ENCODE data around the gene CCDC194. TPM values are rescaled to one million over a fixed set of nuclear protein-coding genes. Genes with fewer than 3 reads are reported as not detected.
"Not testable (repeated sequence)": the region's sequence is repeated elsewhere in the genome, so short reads cannot be mapped to it uniquely, and the experiment has no call there.

The CCDC194 gene
- total and polyA plus RNA-seq, 2 donors, result 0.28 to 0.55 TPM

- peaks cover 12 to 27% of the 10 kb centered on the region in 2 donors for H3K27me3 ChIP-seq (ENCODE audit: control insufficient read depth in 2 of 2, insufficient read depth in 1 of 2, low read length in 1 of 2)
- DNase-seq (ENCODE audit: low read depth in 6 of 9, low spot score in 9 of 9), result peak in 3 of 9 donors; percentile 53 to 68 (median 68)
Observed at GRCh38 chr19:17385878-17386611, 8.0 kb downstream of the CCDC194 start.

DNA sequence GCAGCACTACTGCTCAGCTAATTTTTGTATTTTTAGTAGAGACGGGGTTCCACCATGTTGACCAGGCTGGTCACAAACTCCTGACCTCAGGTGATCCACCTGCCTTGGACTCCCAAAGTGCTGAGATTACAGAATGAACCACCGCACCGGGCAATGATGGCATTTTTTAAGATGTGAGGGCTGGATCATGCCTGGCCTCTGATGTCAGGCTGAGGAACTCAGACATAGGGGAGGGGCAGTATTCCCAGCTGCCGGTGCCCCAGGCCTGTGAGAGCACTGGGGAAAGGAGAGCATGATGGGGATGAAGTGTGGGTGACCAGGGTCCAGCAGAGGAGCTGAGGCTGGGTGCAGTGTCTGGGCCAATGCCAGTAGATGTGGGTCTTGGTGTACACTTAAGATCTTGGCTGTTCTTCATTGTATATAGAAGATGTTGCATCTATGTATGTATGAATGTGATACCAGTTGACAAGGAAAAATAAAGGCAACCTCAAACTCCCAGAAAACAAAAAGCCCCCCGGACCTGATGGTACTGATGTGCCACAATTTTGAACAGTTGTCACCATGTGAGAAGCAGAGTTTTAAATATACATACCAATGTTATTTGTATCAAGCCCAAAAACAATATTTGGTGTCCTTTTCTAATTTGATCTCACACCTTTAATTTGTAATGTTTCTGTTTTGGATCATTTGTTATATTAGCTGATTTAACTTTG, 13.4 kb downstream of the CCDC194 start:
- Histone ChIP-seq H3K36me3 (ENCODE audit: control insufficient read depth in 2 of 2, insufficient read depth in 2 of 2, low read length in 1 of 2) (no peaks in the 10 kb centered on the region), H3K4me1 (ENCODE audit: control insufficient read depth in 2 of 2, insufficient read depth in 2 of 2, low read length in 2 of 2) (peaks cover 4 to 36% of the 10 kb centered on the region in 2 donors), H3K9me3 (ENCODE audit: control insufficient read depth in 2 of 2, insufficient read depth in 1 of 2, low read length in 1 of 2) (peaks cover 0 to 3% of the 10 kb centered on the region in 2 donors), H3K27me3 (ENCODE audit: control insufficient read depth in 2 of 2, insufficient read depth in 1 of 2, low read length in 1 of 2) (peaks cover 2 to 12% of the 10 kb centered on the region in 2 donors), H3K4me3 (ENCODE audit: low read length in 2 of 2) (no peak overlapping the region), H3K27ac (ENCODE audit: low read depth in 1 of 2, low read length in 1 of 2) (no peak overlapping the region)
- WGBS, result 98% methylated on average over 5 of the region's 5 CpGs
- no peak for DNase-seq (ENCODE audit: low read depth in 6 of 9, low spot score in 9 of 9)

More at GRCh38 chr19:17385878-17386611, 8.0 kb downstream of the CCDC194 start:
- no peak overlapping the region for H3K27ac ChIP-seq (ENCODE audit: low read depth in 1 of 2, low read length in 1 of 2)
- no peak overlapping the region for H3K4me3 ChIP-seq (ENCODE audit: low read length in 2 of 2)
- H3K36me3 ChIP-seq (ENCODE audit: control insufficient read depth in 2 of 2, insufficient read depth in 2 of 2, low read length in 1 of 2), result no peaks in the 10 kb centered on the region
- peaks cover 6 to 17% of the 10 kb centered on the region in 2 donors for H3K4me1 ChIP-seq (ENCODE audit: control insufficient read depth in 2 of 2, insufficient read depth in 2 of 2, low read length in 2 of 2)
- WGBS, result 48% methylated on average over 20 of the region's 20 CpGs
- peaks cover 0 to 9% of the 10 kb centered on the region in 2 donors for H3K9me3 ChIP-seq (ENCODE audit: control insufficient read depth in 2 of 2, insufficient read depth in 1 of 2, low read length in 1 of 2)

DNA sequence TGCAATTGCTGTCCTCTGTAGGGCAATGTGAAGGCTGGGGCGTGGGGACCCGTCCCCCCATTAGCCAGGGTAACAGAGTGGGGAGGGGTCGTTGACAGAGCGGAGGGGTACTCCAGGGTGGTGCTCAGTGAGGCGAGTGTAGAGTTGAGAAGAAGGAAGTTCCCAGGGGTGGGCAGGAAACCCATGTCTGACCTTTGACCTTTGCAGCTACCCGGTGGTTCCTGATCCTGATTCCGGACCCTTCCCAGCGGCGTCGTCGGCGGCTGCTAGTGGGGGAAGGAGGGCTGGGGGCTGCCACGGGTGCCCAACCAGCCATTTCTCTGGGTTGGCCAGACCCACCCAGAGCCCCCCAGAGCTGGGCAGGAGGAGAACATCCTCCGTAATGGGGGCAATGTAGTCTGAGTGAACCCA, 14.8 kb downstream of the CCDC194 start:
- H3K4me1 ChIP-seq (ENCODE audit: control insufficient read depth in 2 of 2, insufficient read depth in 2 of 2, low read length in 2 of 2), result peaks cover 4 to 36% of the 10 kb centered on the region in 2 donors
- no peak overlapping the region for H3K27ac ChIP-seq (ENCODE audit: low read depth in 1 of 2, low read length in 1 of 2)
- no peak overlapping the region for H3K4me3 ChIP-seq (ENCODE audit: low read length in 2 of 2)
- H3K9me3 ChIP-seq (ENCODE audit: control insufficient read depth in 2 of 2, insufficient read depth in 1 of 2, low read length in 1 of 2), result peaks cover 0 to 3% of the 10 kb centered on the region in 2 donors
- H3K36me3 ChIP-seq (ENCODE audit: control insufficient read depth in 2 of 2, insufficient read depth in 2 of 2, low read length in 1 of 2), result no peaks in the 10 kb centered on the region
- H3K27me3 ChIP-seq (ENCODE audit: control insufficient read depth in 2 of 2, insufficient read depth in 1 of 2, low read length in 1 of 2), result peaks cover 2 to 12% of the 10 kb centered on the region in 2 donors
- 51% methylated on average over 14 of the region's 14 CpGs for WGBS
- peak in 1 of 9 donors; percentile 15 for DNase-seq (ENCODE audit: low read depth in 6 of 9, low spot score in 9 of 9)

- no peak overlapping the region for H3K4me3 ChIP-seq (ENCODE audit: low read length in 2 of 2)
- H3K36me3 ChIP-seq (ENCODE audit: control insufficient read depth in 2 of 2, insufficient read depth in 2 of 2, low read length in 1 of 2), result no peaks in the 10 kb centered on the region
- H3K4me1 ChIP-seq (ENCODE audit: control insufficient read depth in 2 of 2, insufficient read depth in 2 of 2, low read length in 2 of 2), result peaks cover 4 to 36% of the 10 kb centered on the region in 2 donors
- H3K27ac ChIP-seq (ENCODE audit: low read depth in 1 of 2, low read length in 1 of 2), result no peak overlapping the region
- WGBS, result 45% methylated on average over 13 of the region's 13 CpGs
- H3K9me3 ChIP-seq (ENCODE audit: control insufficient read depth in 2 of 2, insufficient read depth in 1 of 2, low read length in 1 of 2), result peaks cover 0 to 3% of the 10 kb centered on the region in 2 donors
- DNase-seq (ENCODE audit: low read depth in 6 of 9, low spot score in 9 of 9), result no peak
- H3K27me3 ChIP-seq (ENCODE audit: control insufficient read depth in 2 of 2, insufficient read depth in 1 of 2, low read length in 1 of 2), result peaks cover 2 to 12% of the 10 kb centered on the region in 2 donors
Observed at GRCh38 chr19:17378271-17378670, 15.7 kb downstream of the CCDC194 start.

DNA sequence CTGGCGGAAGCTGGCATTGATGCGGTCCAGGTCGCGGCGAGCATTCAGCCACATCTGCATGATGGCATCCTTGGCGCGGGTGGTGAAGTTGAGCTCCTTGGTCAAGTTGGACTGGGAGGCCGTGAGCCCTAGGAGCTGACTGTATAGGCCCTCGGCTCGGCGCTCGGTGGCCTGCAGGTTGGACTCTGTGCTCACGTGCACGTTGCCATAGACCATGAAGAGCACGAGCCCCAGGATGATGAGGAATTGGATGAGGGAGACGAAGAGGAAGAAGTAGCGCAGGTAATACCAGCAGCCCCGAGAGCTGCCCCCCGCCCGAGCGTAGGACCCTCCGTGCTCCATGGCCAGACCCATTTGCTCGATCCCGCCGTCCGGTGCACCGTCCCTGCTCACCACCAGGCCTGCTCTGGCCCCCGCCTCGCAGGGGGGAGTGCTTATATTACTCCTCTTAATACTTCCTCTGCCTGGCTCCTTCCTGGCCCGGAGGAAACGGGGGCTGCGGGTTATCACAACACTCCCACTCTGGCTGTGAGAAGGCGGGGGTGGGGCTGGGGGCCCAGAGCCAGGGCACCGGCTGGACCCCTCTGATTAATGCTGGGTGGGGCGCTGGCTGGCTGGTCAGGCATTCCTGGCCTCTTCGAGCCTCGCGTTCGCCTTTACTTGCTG, 16.9 kb downstream of the CCDC194 start, which contains the start of gene PLVAP:
PLVAP (minus strand) TSS at position 408 of the 666 bp plus-strand sequence; CDS start at position 354, 54 bp downstream.
- no peak for DNase-seq (ENCODE audit: low read depth in 6 of 9, low spot score in 9 of 9)
- WGBS, result 58% methylated on average over 39 of the region's 39 CpGs
- Histone ChIP-seq H3K4me1 (ENCODE audit: control insufficient read depth in 2 of 2, insufficient read depth in 2 of 2, low read length in 2 of 2) (peaks cover 0 to 28% of the 10 kb centered on the region in 2 donors), H3K9me3 (ENCODE audit: control insufficient read depth in 2 of 2, insufficient read depth in 1 of 2, low read length in 1 of 2) (peaks cover 0 to 3% of the 10 kb centered on the region in 2 donors), H3K4me3 (ENCODE audit: low read length in 2 of 2) (no peak within 1 kb of the TSS), H3K36me3 (ENCODE audit: control insufficient read depth in 2 of 2, insufficient read depth in 2 of 2, low read length in 1 of 2) (no peaks in the 10 kb centered on the region), H3K27me3 (ENCODE audit: control insufficient read depth in 2 of 2, insufficient read depth in 1 of 2, low read length in 1 of 2) (peaks cover 2 to 12% of the 10 kb centered on the region in 2 donors), H3K27ac (ENCODE audit: low read depth in 1 of 2, low read length in 1 of 2) (no peak within 1 kb of the TSS)

- WGBS, result 8% methylated on average over 8 of the region's 8 CpGs
- no peak overlapping the region for H3K4me3 ChIP-seq (ENCODE audit: low read length in 2 of 2)
- peak overlapping the region in 1 of 2 donors; percentile 42 for H3K27ac ChIP-seq (ENCODE audit: low read depth in 1 of 2, low read length in 1 of 2)
- peak in 1 of 9 donors; percentile 27 for DNase-seq (ENCODE audit: low read depth in 6 of 9, low spot score in 9 of 9)
- no peaks in the 10 kb centered on the region for H3K27me3 ChIP-seq (ENCODE audit: control insufficient read depth in 2 of 2, insufficient read depth in 1 of 2, low read length in 1 of 2)
- H3K36me3 ChIP-seq (ENCODE audit: control insufficient read depth in 2 of 2, insufficient read depth in 2 of 2, low read length in 1 of 2), result no peaks in the 10 kb centered on the region
- H3K4me1 ChIP-seq (ENCODE audit: control insufficient read depth in 2 of 2, insufficient read depth in 2 of 2, low read length in 2 of 2), result peaks cover 0 to 4% of the 10 kb centered on the region in 2 donors
- H3K9me3 ChIP-seq (ENCODE audit: control insufficient read depth in 2 of 2, insufficient read depth in 1 of 2, low read length in 1 of 2), result no peaks in the 10 kb centered on the region
Observed at GRCh38 chr19:17370026-17370587, 23.9 kb downstream of the CCDC194 start.

DNA sequence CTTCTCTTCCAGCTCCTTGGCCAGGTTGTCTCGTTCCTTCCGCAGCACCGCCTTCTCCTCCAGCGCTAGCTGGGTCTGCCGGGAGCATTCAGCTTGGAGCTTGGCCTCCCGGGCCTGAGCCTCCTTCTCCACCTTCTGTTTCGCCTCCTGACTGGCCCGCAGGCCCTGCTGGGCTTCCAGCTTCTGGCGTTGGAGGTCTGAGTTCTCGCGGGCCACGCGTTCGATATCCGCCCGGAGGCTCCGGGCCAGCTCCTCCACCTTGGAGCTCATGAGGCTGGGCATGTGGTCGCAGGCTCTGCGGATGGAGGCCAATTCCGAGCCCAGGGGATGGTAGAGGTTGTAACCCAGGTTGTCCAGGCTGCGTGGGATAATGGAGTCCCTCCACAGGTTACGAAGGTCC, 28.6 kb downstream of the CCDC194 start:
- H3K4me3 ChIP-seq (ENCODE audit: low read length in 2 of 2), result no peak overlapping the region
- H3K27ac ChIP-seq (ENCODE audit: low read depth in 1 of 2, low read length in 1 of 2), result no peak overlapping the region
- H3K27me3 ChIP-seq (ENCODE audit: control insufficient read depth in 2 of 2, insufficient read depth in 1 of 2, low read length in 1 of 2), result no peaks in the 10 kb centered on the region
- H3K9me3 ChIP-seq (ENCODE audit: control insufficient read depth in 2 of 2, insufficient read depth in 1 of 2, low read length in 1 of 2), result no peaks in the 10 kb centered on the region
- peaks cover 0 to 3% of the 10 kb centered on the region in 2 donors for H3K4me1 ChIP-seq (ENCODE audit: control insufficient read depth in 2 of 2, insufficient read depth in 2 of 2, low read length in 2 of 2)
- no peaks in the 10 kb centered on the region for H3K36me3 ChIP-seq (ENCODE audit: control insufficient read depth in 2 of 2, insufficient read depth in 2 of 2, low read length in 1 of 2)
- no peak for DNase-seq (ENCODE audit: low read depth in 6 of 9, low spot score in 9 of 9)
- 98% methylated on average over 22 of the region's 22 CpGs for WGBS

- H3K27ac ChIP-seq (ENCODE audit: low read depth in 1 of 2, low read length in 1 of 2); DNase-seq (ENCODE audit: low read depth in 6 of 9, low spot score in 9 of 9); H3K27me3 ChIP-seq (ENCODE audit: control insufficient read depth in 2 of 2, insufficient read depth in 1 of 2, low read length in 1 of 2); H3K4me1 ChIP-seq (ENCODE audit: control insufficient read depth in 2 of 2, insufficient read depth in 2 of 2, low read length in 2 of 2); H3K4me3 ChIP-seq (ENCODE audit: low read length in 2 of 2); H3K36me3 ChIP-seq (ENCODE audit: control insufficient read depth in 2 of 2, insufficient read depth in 2 of 2, low read length in 1 of 2); H3K9me3 ChIP-seq (ENCODE audit: control insufficient read depth in 2 of 2, insufficient read depth in 1 of 2, low read length in 1 of 2): not testable (repeated sequence)
- 98% methylated on average over 20 of the region's 20 CpGs for WGBS
Observed at GRCh38 chr19:17363852-17364605, 30.0 kb downstream of the CCDC194 start.

All from thymus (tissue), 11 donors.